Thyroid gland (tissue), 4 donors: Measurements from ENCODE around the gene METTL15.

ENCODE experiments used
- CTCF ChIP-seq, 6 experiments: fragments of 200-600 bp in 3 of 6; fragments of 450-650 bp in 3 of 6; sonication (generic) in 3 of 6; IDR thresholded peaks; one replicate each; pipeline ENCODE4 v1.5.1; 2016 to 2019; ENCODE audit warnings: antibody characterized with exemption in 6 of 6, mild to moderate bottlenecking in 2 of 6, inconsistent platforms in 1 of 6, moderate library complexity in 1 of 6
- POLR2A ChIP-seq, 2 donors: fragments of 450-650 bp; IDR thresholded peaks; one replicate each; pipeline ENCODE4 v1.6.1; 2017; ENCODE audit warnings: antibody characterized with exemption in 2 of 2, mild to moderate bottlenecking in 2 of 2, moderate library complexity in 1 of 2

- TF ChIP-seq CTCF (IDR thresholded peaks at IDR 0.05) = no peak
- TF ChIP-seq POLR2A (IDR thresholded peaks at IDR 0.05) = no peak
These were observed 45.4 kb downstream of the METTL15 start for GRCh38 chr11:28153586-28153985.
